Stimulated activated CD4-positive, alpha-beta T cell treated with anti-CD3 and anti-CD28 coated beads, Interleukin-2, amount 100 ng/mL, for 4 hours (primary cell): Measurements from ENCODE around the gene SCNN1A.

Experiments
- DNase-seq: peaks from one replicate; pipeline ENCODE4 v3.0.0-alpha.2; 2020; ENCODE audit warnings: low read depth

SCNN1A gene

DNA sequence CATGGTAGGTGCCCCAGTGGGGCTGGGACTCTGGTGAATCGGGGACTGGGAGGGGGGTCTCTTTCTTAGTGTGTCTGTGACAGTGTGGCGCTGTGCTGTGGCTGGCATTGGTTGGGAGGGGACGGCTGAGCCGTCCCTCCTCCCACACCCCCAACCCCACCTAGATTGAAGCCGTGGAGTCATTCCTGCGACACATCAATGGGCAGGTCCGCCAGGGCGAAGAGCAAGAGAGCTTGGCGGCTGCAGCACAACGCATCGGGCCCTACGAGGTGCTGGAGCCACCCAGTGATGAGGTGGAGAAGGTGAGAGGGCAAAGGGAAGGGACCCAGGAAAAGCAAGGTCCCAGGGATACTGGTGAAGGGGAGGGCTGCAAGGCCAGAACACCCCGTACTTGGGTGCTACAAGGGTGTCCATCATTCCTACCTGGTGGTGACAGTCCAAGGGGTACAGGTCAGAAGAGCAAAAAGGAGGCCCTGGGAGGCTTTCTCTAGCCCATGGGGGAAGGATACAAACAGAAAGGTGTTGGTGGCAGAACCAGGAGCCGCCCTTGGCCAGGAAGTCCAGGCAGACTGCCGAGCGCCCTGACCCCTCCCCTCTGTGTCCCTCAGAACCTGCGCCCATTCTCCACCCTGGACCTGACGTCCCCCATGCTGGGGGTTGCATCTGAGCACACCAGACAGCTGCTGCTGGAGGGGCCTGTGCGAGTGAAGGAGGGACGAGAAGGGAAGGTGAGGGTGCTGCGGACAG lies 57.5 kb downstream of the SCNN1A start:
- DNase-seq = no peak

DNA sequence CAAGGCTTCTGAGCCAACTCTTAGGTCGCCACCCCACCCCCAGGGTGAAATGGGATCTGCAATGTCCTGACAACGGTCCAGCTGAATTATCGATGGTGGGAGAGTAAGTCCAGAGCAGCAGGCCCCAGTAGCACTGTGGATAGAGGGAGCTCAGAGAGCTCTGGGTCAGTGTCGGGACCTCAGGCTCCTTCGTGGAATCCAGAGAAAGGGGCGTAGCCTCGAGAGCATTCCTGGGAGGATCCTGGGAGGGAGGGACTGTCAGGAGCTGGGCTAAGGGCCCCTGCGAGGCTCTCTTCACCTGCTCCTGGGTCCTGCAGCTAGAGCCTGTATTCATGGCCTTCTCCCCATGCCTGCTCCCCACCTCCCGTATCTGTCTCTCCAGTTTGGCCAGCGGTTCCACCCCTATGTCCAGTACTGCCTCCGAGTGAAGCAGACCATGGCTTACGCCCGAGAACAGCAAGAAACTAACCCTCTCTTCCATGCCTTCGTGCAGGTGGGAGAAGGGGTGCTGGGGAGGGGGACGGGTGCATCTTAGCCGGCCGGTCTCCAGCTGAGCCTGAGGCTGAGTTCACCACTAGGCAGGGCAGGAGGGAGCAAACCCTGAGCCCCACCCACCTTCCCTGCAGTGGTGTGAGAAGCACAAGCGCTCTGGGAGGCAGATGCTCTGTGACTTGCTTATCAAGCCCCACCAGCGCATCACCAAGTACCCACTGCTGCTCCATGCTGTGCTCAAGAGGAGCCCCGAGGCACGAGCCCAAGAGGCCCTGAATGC lies 58.3 kb downstream of the SCNN1A start:
- no peak for DNase-seq

DNA sequence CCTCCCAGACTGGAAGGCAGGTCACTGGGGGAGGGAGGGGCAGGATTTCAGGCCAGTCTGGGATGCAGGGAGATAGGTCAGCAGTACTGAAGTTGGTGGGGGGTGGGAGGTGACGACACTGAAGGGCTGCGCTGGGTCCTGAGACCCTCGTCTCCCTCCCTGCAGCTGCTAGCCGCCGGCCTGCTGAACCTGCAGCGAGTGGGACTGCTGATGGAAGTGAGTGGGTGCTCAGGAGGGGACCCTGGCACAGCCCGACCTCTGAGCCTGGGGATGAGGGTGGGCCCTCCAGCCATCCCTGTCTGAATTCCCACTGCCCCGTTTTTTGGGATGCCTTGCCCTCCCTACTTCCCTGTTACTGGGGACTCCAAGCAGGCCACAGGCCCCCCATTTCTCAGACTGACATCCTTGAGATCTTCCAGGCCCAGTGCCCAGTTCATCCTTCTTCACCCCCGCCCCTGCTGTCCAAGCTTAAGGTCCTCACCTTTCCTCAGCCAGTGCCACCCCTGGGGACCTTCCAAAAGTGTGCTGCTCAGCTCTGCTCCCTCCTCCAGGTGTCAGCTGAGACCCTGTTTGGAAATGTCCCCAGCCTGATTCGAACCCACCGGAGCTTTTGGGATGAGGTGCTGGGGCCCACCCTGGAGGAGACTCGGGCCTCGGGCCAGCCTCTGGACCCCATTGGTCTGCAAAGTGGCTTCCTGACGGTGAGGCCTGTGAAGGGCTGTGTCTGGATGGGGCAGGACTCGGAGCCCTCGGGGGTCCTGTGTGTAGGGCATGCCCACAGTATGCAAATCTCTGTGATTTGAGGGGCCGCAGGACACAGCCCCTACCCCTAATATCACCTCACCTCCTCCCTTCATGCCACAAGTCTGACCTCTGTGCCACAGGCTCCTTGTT lies 59.4 kb downstream of the SCNN1A start:
- DNase-seq = no peak

DNA sequence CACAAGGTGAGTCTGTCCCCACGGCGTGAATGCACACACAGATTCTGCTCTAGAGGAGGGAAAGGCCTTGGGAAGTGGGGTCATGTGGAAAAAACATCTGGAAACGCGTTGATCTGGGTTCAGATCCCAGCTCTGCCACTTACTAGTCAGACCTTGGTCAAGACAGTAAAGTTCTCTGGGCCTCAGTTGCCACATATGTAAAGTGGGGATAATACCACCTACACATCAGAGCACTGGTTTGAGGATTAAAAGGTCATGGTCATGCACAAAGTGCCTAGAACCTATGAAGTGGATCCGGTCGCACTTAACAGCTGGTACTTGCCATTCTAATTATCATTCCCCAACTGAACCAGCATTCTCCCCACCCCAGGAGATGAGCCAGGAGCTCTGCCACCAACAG lies 60.2 kb downstream of the SCNN1A start:
- DNase-seq = no peak

DNA sequence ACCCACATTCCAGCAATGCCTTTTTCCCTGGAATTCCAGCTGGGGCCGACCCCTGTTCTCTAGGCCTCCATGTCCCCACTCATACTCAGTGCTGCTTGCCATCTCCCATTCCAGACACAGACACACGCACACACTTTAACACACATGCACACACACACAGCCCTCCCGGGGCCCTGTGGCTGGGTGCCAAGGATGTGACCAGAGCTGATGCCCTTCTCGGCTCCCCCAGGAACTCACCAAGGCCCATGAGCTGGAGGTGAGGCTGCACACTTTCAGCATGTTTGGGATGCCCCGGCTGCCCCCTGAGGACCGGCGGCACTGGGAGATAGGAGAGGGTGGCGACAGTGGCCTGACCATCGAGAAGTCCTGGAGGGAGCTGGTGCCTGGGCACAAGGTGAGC lies 60.6 kb downstream of the SCNN1A start:
- DNase-seq = no peak

DNA sequence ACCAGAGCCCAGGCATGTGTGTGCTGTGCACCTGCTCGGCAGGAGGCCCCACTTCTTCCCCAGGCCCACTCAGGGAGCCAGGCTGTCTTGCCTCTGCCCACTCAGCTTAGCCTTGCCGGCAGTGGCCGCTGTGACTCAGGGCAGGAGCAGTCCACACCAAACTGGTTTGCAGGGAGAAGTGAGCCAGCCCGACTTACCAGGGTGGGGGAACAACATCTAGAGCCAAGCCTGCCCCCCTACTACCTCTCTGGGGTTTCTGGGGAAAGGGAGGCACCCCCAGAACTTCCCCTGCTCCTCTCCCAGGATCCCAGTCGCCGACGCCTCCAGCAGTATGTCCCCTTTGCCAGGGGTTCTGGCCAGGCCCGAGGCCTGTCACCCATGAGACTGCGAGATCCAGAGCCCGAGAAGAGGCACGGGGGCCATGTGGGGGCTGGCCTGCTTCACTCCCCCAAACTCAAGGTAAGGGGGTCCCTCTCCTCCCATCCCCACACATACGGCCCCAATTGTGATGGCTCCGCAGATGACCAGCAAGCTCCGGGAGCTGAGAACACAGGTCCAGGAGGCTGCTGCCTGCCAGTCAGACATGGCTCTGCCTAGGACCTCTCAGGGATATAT lies 61.9 kb downstream of the SCNN1A start:
- no peak for DNase-seq

DNA sequence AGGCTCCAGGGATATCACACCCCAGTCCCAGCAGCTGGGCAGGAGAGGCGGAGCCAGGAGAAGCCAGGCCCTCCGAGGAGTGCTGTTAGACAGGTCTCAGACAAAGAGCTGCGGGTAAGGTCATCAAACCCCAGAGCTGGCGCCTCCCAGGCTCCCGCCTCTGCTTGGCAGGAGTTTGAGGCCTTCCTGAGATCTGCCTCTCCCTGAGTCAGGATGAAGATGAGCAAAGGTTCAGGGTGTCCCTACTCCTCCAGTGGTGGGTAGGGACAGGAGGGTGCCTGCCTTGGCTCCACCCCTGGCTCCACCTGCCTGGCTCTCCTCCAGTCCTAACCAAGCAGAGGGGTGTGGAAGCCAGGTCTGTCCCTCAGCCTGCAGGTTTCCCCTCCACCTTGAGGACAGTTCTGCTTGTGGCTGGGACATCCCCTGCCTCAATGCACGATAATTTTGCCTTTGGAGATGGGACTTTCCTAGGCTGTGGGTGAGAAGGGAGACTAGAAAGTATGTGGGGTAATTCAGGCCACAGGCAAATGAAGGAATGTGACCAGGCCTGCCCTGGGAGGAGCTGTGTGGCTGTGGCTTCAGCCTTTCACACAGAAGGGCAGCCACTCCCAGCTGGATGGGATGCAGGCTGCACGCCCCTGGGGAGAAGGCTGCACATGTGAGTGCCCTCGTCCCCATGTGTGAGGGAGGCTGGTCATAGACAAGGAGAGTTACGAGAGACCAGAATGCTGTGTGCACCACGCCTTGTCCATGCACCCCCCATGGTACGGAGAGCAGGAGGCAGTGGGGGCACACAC lies 62.6 kb downstream of the SCNN1A start:
- DNase-seq = no peak

DNA sequence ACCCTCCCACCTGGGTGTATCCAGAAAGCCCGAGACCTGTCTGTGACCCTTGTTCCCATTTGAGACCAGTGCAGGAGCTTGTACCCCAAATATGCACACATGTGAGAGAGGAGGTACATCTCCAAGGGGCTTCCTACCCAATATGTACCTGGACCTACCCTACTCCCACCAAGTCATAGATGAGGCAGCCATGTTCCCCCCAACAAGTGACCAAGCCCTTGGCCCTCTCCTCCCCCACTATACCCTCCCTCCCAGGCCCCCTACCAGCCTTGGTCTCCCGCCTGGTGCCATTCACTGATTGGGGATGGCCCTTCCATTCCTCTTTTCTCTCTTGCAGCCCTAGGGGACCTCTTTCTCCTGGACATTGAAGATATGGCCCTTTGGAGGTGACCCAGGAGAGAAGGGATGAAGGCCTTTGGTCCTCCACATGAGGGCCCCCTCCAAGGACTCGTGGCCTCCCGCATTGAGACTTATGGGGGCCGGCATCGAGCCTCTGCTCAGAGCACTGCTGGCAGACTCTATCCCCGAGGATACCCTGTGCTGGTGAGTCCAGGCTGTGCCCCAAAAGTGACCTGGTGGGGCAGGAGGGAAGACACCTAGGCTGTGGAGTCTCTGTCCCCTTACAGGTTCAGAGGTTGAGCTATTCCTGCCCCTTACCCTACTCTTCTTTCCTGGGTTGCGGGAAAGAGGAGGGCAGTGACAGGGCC lies 63.4 kb downstream of the SCNN1A start:
- no peak for DNase-seq

DNA sequence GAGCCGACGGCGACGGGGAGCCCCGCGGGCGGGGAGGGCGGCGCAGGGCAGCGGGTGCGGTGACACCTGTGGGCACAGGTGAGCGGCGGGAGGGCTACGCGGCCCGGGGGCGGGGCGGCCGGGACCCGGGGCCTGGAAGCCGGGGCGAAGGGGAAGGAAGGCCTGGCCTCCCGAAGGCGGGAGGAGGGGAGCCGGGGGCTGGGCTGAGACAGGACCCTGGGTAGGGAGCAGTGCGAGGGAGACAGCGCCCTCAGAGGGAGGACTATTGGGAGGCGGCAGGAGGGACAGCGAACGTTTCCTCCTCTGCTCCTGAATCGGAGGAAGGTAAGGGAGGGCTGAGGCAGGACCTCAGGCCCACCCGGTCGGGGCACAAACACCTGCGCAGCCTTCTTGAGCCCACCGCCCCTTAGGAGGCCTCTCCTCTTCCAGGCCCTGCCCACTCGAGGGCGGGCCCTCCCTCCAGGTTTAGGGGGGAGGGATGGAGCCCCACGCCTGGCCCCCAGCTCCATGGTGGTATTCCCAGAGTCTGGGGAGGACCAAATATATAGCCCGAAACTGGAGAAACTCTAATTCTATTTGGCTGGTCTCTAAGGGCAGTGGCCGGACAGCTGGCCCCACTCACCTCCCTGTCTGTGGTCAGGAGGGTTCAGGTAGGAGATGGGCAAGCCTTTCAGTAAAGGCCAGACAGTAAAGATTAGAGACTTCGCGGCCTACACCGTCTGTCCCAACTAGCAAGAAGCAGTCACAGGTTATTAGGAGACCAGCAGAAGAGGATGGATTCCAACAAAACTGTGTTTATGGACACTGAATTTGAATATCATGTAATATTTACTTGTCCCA lies 64.4 kb downstream of the SCNN1A start:
- no peak for DNase-seq

DNA sequence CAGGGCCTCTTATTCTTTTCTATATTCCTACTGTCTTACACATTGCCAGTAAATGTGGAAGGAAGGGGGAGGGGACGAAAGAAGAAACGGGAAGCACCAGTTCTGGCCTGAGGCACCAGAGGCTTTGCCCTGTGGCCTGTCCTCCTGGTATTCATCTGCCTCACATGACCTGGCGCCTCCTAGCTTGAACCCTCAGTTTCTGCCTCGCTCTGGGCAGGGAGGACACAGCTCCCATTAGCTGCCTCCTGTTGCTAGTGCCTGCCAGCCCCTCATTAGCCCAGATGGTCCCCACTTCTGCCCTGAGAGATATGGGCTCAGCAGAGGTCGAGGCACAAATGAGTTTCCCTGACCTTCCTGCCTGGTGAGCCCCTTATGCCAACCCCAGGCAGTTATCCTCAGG lies 67.8 kb downstream of the SCNN1A start:
- no peak for DNase-seq

DNA sequence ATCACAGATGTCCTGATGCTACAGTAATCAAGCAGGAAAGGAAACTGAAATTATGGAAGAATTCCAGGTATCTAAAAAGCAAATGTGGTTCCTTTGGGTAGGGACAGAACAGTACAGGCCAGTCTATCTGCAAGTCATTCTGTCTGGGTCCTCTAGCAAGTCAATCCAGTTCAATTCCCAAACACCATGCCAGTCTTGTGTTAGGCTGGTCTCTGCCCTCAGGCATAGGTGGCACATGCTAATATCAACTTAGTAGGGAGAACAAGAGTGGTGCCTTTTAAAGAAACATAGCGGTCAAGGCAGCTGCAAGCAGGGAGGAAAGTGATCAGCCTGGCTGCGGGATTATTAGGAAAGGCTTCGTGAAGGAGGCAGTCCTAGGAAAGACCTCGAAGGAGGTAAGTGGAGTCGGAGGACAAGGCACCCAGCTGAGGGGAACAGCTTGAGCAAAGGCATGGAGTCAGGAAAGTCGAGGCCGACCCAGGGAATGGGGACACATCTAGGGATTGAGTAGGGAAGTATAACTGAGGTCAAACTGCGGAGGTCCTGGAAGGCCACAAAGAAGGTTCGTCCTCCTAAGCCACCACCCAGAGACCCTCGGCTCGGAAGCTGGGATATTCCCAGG lies 68.7 kb downstream of the SCNN1A start:
- no peak for DNase-seq

DNA sequence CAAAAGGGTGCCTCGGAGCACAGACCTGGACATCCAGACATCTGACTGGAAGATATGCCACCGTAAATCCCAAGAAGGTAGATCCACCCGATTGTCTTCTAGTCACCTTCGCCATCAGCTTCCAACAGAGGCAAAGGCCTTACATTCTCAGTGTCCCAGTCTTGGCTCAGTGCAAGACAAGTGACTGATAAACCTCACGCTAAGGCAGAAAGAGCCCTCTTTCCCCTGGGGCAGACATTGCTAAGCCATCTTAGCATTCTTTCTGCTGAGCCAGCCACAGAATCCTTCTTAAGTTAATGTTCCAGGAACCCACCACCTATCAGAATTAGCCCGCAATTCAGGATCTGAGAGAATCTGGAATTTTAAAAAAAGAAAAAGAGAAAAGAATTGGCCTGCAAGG lies 69.2 kb downstream of the SCNN1A start:
- no peak for DNase-seq

DNA sequence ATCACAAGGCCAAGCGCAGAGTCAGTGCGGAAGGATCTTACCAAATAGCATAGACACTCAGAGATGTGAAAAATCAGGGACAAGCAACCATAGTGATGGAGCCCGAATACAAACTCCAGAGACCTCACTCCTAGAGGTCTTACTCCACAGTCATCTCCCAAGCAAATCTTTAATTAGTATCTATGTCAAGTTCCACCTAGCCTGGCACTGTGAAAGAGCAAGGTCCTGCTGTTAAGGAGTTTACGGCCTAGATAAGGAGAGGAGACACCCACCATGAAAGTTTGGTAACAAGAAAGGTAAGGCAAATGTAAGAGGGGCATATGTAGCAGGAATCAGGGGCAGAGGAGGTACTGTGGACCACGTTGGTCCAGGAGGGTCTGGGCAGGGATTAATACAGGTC lies 72.3 kb downstream of the SCNN1A start:
- no peak for DNase-seq

DNA sequence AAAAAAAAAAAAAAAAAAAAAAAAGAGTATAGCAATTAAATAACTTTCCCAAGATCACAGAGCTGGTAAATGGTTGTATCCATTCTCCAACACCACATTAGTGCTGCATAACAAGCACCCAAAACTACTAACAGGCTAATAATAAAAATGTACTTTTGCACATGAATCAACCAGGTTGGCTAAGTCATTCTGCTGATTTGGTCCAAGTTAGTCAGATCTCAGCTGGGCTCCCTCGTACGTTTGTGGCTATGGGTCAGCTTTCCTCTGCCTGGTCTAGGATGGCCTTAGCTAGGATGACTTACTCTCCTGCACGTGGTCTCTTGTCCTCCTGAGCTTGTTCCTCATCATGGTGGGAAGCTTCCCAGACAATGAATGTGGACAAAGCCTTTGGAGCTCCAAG lies 72.7 kb downstream of the SCNN1A start:
- DNase-seq = no peak

DNA sequence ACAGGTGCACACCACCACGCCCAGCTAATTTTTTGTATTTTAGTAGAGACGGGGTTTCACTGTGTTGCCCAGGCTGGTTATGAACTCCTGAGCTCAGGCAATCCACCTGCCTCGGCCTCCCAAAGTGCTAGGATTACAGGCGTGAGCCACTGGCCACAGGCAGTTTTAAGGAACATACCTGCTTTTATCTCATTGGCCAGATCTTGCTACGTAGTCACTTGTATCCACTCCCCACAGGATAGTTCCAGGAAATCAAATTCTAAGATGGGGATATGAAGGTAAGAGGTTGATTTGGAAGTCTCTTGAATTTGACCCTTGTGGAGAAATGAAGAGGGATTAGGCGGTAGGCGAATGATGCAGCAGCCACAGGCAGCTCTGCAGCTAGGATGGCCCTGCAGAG lies 73.6 kb downstream of the SCNN1A start:
- DNase-seq = no peak

DNA sequence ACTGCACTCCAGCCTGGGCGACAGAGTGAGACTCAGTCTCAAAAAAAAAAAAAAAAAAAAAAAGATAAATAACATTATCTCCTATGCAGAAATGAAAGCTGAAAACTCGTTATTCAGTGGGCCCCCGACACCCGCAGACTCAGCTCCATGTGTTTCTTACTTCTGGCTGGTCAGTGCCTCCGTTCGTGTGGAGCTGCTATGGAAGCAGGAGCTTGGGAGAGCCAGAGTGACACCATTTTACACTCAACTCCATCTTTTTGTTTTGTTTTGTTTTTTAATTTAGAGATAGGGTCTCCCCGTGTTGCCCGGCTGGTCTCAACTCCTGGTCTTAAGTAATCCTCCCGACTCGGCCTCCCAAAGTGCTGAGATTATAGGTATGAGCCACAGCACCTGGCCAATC lies 78.2 kb downstream of the SCNN1A start:
- no peak for DNase-seq
